Measurements from ENCODE around the gene CD36.

GRCh38 chr7:80675090-80675489 lies 36.6 kb downstream of the CD36 start:
- no peak for TF ChIP-seq EZH2 (IDR thresholded peaks at IDR 0.05; ENCODE audit: insufficient read depth, poor library complexity, severe bottlenecking)
- no peak for TF ChIP-seq EZH2phosphoT487 (IDR thresholded peaks at IDR 0.05; ENCODE audit: insufficient read depth, low read depth)

Data from GM23248 (cell line).